Naive thymus-derived CD4-positive, alpha-beta T cell (primary cell): Measurements from ENCODE around the gene TMEM178B. TPM values are rescaled to one million over a fixed set of nuclear protein-coding genes. Genes with fewer than 3 reads are reported as not detected.

Experiments used
- ATAC-seq: fragments of 150-1000 bp; cut with Tn5 transposase; 2 replicates; pipeline ENCODE4 v1.10.0; 2021; ENCODE audit warnings: mild to moderate bottlenecking, moderate library complexity
- CTCF ChIA-PET: fragments of 350-600 bp; sonication (Branson Sonifier 250); formaldehyde crosslinking; loops from one replicate; lab custom pipeline; 2021; ENCODE audit warnings: antibody characterized with exemption; lab: Charles Lee
- POLR2A ChIA-PET: fragments of 350-600 bp; sonication (Branson Sonifier 250); formaldehyde crosslinking; loops from one replicate; lab custom pipeline; 2021; ENCODE audit warnings: antibody characterized with exemption, inconsistent platforms; lab: Charles Lee
- DNase-seq, 9 donors: peaks; one replicate each; pipeline versions ENCODE4 v3.0.0 to v3.0.0-alpha.2; 2020 to 2022; ENCODE audit warnings: mixed read lengths in 1 of 9
- H3K27ac ChIP-seq: one replicate; pipeline ENCODE4 v1.7.0; 2013; ENCODE audit warnings: mild to moderate bottlenecking, low read depth, low read length, moderate library complexity
- H3K27me3 ChIP-seq, 2 donors: one replicate each; pipeline ENCODE4 v1.7.0; 2013; ENCODE audit warnings: low read length in 2 of 2, mild to moderate bottlenecking in 2 of 2, moderate library complexity in 2 of 2; ENCODE audit not compliant: control insufficient read depth in 2 of 2, insufficient read depth in 2 of 2
- H3K36me3 ChIP-seq, 3 experiments: 1 replicate in 2 of 3; 2 replicates in 1 of 3; pipeline ENCODE4 v1.7.0; 2013; ENCODE audit warnings: low read length in 3 of 3, mild to moderate bottlenecking in 3 of 3, moderate library complexity in 1 of 3; ENCODE audit not compliant: insufficient read depth in 3 of 3, control insufficient read depth in 2 of 3
- H3K4me1 ChIP-seq, 2 donors: one replicate each; pipeline ENCODE4 v1.7.0; 2013; ENCODE audit warnings: low read length in 2 of 2, mild to moderate bottlenecking in 2 of 2, moderate library complexity in 1 of 2; ENCODE audit not compliant: control insufficient read depth in 2 of 2, insufficient read depth in 2 of 2
- H3K4me3 ChIP-seq: 2 replicates; pipeline ENCODE4 v1.7.0; 2013; ENCODE audit warnings: mild to moderate bottlenecking, low read length
- H3K9me3 ChIP-seq, 3 experiments: 1 replicate in 2 of 3; 2 replicates in 1 of 3; pipeline ENCODE4 v1.7.0; 2013; ENCODE audit warnings: low read length in 3 of 3; ENCODE audit not compliant: control insufficient read depth in 2 of 3
- H3K27ac Mint-ChIP-seq, 9 donors: one replicate each; pipeline ENCODE4 v1.8.0; 2020 to 2022; ENCODE audit warnings: mixed read lengths in 9 of 9, mild to moderate bottlenecking in 8 of 9, moderate library complexity in 5 of 9, inconsistent platforms in 2 of 9
- H3K27me3 Mint-ChIP-seq, 5 donors: one replicate each; pipeline ENCODE4 v1.8.0; 2021 to 2022; ENCODE audit warnings: mixed read lengths in 5 of 5, mild to moderate bottlenecking in 1 of 5
- H3K36me3 Mint-ChIP-seq, 5 donors: one replicate each; pipeline ENCODE4 v1.8.0; 2020 to 2022; ENCODE audit warnings: mixed read lengths in 5 of 5, mild to moderate bottlenecking in 3 of 5, inconsistent platforms in 1 of 5
- H3K4me1 Mint-ChIP-seq, 7 donors: one replicate each; pipeline ENCODE4 v1.8.0; 2020 to 2022; ENCODE audit warnings: mixed read lengths in 7 of 7, mild to moderate bottlenecking in 3 of 7, inconsistent platforms in 1 of 7
- H3K4me3 Mint-ChIP-seq, 10 donors: one replicate each; pipeline ENCODE4 v1.8.0; 2020 to 2022; ENCODE audit warnings: mild to moderate bottlenecking in 10 of 10, mixed read lengths in 10 of 10, moderate library complexity in 6 of 10, inconsistent platforms in 2 of 10
- H3K9me3 Mint-ChIP-seq, 11 donors: one replicate each; pipeline ENCODE4 v1.8.0; 2020 to 2022; ENCODE audit warnings: mixed read lengths in 11 of 11, mild to moderate bottlenecking in 4 of 11, inconsistent platforms in 1 of 11, moderate library complexity in 1 of 11
- intact Hi-C, 2 donors: fragments of 100-400 bp; cut with micrococcal nuclease; formaldehyde crosslinking; loops; one replicate each; pipeline ENCODE4 v1.15.1; 2023
- polyA plus RNA-seq, 2 donors: library from polyadenylated mRNA; unstranded; fragments of 300-500 nt; fragmentation: Illumina TruSeq; gene quantifications; one replicate each; pipeline ENCODE4 v1.2.3, GENCODE V29; 2021
- total RNA-seq, 6 experiments: library from RNA in 5 of 6; stranded (reverse) in 5 of 6; gene quantifications; 1 replicate in 5 of 6; 2 replicates in 1 of 6; pipeline ENCODE4 v1.2.3 and lab custom pipeline; 2021 to 2026

TMEM178B gene
- total and polyA plus RNA-seq, 7 experiments from 2014 or later: 0.05 to 3.0 (median 0.10) TPM; not detected in 4

DNA sequence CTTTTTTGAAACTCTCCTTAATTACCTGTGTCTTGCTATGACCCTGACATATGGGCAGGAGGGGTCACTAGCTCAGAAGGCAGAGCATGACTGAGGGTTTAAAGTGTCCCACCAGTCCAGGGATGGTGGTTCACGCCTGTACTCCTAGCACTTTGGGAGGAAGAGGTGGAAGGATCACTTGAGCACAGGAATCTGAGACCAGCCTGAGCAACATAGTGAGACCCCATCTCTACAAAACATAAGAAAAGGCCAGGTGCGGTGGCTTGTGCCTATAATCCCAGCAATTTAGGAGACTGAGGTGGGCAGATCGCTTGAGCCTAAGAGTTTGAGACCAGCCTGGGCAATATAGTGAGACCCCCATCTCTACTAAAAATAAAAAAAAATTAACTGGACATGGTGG, 133.8 kb downstream of the TMEM178B start:
- no peak overlapping the region for H3K27ac Mint-ChIP-seq
- no peaks in the 10 kb centered on the region for H3K36me3 Mint-ChIP-seq
- intact Hi-C loops: no loop called here

DNA sequence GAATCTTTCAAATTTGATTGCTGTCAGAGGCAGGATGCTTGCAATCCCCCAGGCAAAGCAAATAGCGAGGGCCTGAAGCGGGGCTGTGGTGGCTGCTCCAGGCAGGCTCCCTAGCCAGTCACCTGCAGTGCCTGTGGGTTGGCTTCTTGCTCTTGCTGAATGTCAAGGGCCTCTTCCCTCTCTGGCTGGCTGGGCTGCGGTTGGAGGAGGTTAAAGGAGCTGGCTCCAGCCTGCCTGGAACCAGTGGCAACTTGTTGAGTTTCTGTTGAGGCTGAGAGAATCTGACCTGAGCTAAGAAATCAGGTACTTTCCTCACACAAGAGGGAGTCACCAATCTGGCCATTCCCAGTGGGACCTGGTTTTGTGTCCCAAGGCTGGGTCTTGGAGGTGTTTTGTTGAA, 134.7 kb downstream of the TMEM178B start:
- Mint-ChIP-seq H3K36me3 (no peaks in the 10 kb centered on the region), H3K27me3 (peaks cover 8 to 34% (median 20%) of the 10 kb centered on the region in 5 donors), H3K4me3 (no peak overlapping the region), H3K9me3 (peaks cover 0 to 1% (median 0%) of the 10 kb centered on the region in 11 donors), H3K27ac (no peak overlapping the region), H3K4me1 (no peaks in the 10 kb centered on the region)
- no peaks in the 10 kb centered on the region for H3K9me3 ChIP-seq
- H3K4me1 ChIP-seq: no peaks in the 10 kb centered on the region
- H3K36me3 ChIP-seq: no peaks in the 10 kb centered on the region
- ChIA-PET CTCF (no interaction called here), POLR2A (no interaction called here)
- intact Hi-C loops: no loop called here
- no peaks in the 10 kb centered on the region for H3K27me3 ChIP-seq
- no peak for ATAC-seq
- no peak for DNase-seq
- no peak overlapping the region for H3K27ac ChIP-seq
- no peak overlapping the region for H3K4me3 ChIP-seq

More for the DNA sequence above, 133.8 kb downstream of the TMEM178B start:
- Mint-ChIP-seq H3K4me3 (no peak overlapping the region), H3K4me1 (no peaks in the 10 kb centered on the region), H3K9me3 (peaks cover 0 to 1% (median 0%) of the 10 kb centered on the region in 11 donors), H3K27me3 (peaks cover 8 to 34% (median 22%) of the 10 kb centered on the region in 5 donors)
- H3K4me3 ChIP-seq: no peak overlapping the region
- H3K27me3 ChIP-seq: no peaks in the 10 kb centered on the region
- H3K9me3 ChIP-seq: no peaks in the 10 kb centered on the region
- H3K27ac ChIP-seq: no peak overlapping the region
- DNase-seq (no peak), ATAC-seq (no peak)
- ChIA-PET POLR2A (no interaction called here), CTCF (no interaction called here)
- no peaks in the 10 kb centered on the region for H3K4me1 ChIP-seq
- H3K36me3 ChIP-seq: no peaks in the 10 kb centered on the region

DNA sequence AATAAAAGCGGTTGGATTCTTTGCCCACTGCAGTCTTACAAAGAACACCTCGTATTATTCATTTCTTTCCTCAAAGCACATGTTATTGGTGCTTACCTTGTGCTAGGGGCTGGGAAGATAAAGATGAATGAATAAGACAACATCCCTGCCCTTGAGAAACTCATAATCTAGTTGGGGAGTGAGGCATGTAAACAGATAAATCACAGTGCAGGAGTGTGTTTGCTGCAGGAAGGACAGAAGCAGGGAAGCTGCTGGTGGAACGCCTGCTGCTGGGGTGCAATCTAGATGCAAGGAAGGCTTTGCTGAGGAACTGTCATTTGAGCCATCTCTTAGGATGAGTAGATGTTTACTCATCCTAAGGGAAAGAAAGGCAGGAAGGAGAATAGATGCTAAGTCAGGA, 135.6 kb downstream of the TMEM178B start:
- H3K27ac Mint-ChIP-seq: no peak overlapping the region
- CTCF ChIA-PET: no interaction called here
- H3K4me1 Mint-ChIP-seq: no peaks in the 10 kb centered on the region

DNA sequence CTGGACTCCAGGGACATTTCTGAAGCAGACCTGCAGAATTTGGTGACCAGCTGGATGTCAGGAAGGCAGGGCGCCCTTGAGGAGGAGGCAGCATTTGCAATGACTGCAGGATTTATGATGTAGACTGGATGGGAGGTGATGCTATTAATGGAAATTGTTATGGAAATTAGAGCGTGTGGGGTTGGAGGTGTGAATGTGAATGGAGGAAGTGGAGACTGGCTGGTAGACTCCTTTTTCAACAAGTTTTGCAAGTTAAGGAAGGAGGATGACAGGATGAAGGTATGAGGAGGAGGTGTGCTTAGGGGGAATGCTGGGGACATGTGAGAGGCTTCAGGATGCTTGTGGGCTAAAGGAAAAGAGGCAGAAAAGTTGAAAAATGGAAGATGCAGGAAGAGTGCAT, 137.0 kb downstream of the TMEM178B start:
- Mint-ChIP-seq H3K9me3 (no peaks in the 10 kb centered on the region), H3K4me3 (no peak overlapping the region), H3K27ac (no peak overlapping the region), H3K4me1 (no peaks in the 10 kb centered on the region), H3K27me3 (peaks cover 10 to 34% (median 20%) of the 10 kb centered on the region in 5 donors), H3K36me3 (no peaks in the 10 kb centered on the region)
- Histone ChIP-seq H3K27me3 (no peaks in the 10 kb centered on the region), H3K36me3 (no peaks in the 10 kb centered on the region), H3K9me3 (no peaks in the 10 kb centered on the region), H3K4me1 (no peaks in the 10 kb centered on the region), H3K4me3 (no peak overlapping the region), H3K27ac (no peak overlapping the region)
- DNase-seq (no peak), ATAC-seq (no peak)
- ChIA-PET POLR2A (no interaction called here), CTCF (no interaction called here)
- intact Hi-C loops: no loop called here

More for the DNA sequence above, 135.6 kb downstream of the TMEM178B start:
- POLR2A ChIA-PET: no interaction called here
- Mint-ChIP-seq H3K4me3 (no peak overlapping the region), H3K27me3 (peaks cover 8 to 34% (median 19%) of the 10 kb centered on the region in 5 donors), H3K36me3 (no peaks in the 10 kb centered on the region), H3K9me3 (no peaks in the 10 kb centered on the region)
- Histone ChIP-seq H3K27ac (no peak overlapping the region), H3K4me3 (no peak overlapping the region), H3K27me3 (no peaks in the 10 kb centered on the region), H3K4me1 (no peaks in the 10 kb centered on the region), H3K9me3 (no peaks in the 10 kb centered on the region), H3K36me3 (no peaks in the 10 kb centered on the region)
- DNase-seq (no peak), ATAC-seq (no peak)
- intact Hi-C loops: no loop called here

DNA sequence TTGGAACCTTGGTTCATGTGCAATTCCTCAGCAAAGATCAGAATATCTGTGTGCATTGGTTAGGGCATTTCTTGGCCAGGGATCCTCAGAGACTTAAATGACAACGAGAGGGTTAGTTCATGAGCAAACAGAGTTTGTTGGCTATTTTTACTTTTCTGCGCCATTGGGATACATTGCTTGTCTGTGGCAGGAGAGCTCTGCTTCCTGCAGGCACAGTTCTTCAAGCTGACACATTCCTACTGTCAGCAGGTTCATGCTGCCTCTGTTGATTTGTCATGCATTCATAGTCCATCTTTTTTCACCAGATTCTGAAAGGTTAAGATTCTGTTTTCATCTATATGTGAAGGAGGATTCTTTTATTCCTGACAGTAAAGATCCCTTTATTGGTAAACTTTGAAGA, 139.4 kb downstream of the TMEM178B start:
- ATAC-seq: no peak
- H3K4me1 Mint-ChIP-seq: no peaks in the 10 kb centered on the region
- H3K9me3 ChIP-seq: no peaks in the 10 kb centered on the region
- no peak for DNase-seq
- no peaks in the 10 kb centered on the region for H3K9me3 Mint-ChIP-seq
- no peaks in the 10 kb centered on the region for H3K4me1 ChIP-seq
- no peaks in the 10 kb centered on the region for H3K36me3 Mint-ChIP-seq
- H3K27ac ChIP-seq: no peak overlapping the region
- H3K4me3 Mint-ChIP-seq: no peak overlapping the region
- ChIA-PET CTCF (no interaction called here), POLR2A (no interaction called here)
- no peak overlapping the region for H3K27ac Mint-ChIP-seq
- H3K27me3 ChIP-seq: no peaks in the 10 kb centered on the region
- no peaks in the 10 kb centered on the region for H3K36me3 ChIP-seq
- intact Hi-C loops: no loop called here
- H3K27me3 Mint-ChIP-seq: peaks cover 10 to 33% (median 22%) of the 10 kb centered on the region in 5 donors
- no peak overlapping the region for H3K4me3 ChIP-seq

DNA sequence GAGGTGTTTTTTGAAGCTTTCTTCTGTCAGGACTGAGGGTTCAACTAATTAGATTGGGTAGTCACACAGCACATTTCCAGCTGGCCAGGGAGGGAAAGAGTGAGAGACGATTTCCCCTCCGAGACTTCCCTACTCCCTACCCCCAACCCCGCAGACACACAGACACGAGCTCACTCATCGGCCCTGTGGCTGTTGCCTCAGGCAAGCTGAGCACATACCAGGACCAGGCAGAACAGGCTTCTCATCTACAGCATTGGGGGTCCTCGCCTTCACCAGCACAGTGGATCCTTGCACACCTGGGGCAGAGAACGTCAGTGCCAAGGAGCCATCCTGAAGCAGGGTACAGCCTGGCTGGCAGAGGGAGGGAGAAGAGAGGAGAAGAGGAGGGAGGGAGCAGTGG, 144.1 kb downstream of the TMEM178B start:
- no peaks in the 10 kb centered on the region for H3K9me3 ChIP-seq
- no peaks in the 10 kb centered on the region for H3K4me1 ChIP-seq
- no peak for ATAC-seq
- CTCF ChIA-PET: no interaction called here
- H3K4me3 Mint-ChIP-seq: no peak overlapping the region
- intact Hi-C loops: no loop called here
- H3K27me3 ChIP-seq: no peaks in the 10 kb centered on the region
- H3K9me3 Mint-ChIP-seq: peaks cover 0 to 5% (median 0%) of the 10 kb centered on the region in 11 donors
- no peaks in the 10 kb centered on the region for H3K36me3 Mint-ChIP-seq
- H3K36me3 ChIP-seq: no peaks in the 10 kb centered on the region
- H3K4me3 ChIP-seq: no peak overlapping the region
- POLR2A ChIA-PET: no interaction called here
- H3K27ac Mint-ChIP-seq: no peak overlapping the region
- peaks cover 7 to 40% (median 28%) of the 10 kb centered on the region in 5 donors for H3K27me3 Mint-ChIP-seq
- no peak overlapping the region for H3K27ac ChIP-seq
- no peak for DNase-seq
- H3K4me1 Mint-ChIP-seq: no peaks in the 10 kb centered on the region

DNA sequence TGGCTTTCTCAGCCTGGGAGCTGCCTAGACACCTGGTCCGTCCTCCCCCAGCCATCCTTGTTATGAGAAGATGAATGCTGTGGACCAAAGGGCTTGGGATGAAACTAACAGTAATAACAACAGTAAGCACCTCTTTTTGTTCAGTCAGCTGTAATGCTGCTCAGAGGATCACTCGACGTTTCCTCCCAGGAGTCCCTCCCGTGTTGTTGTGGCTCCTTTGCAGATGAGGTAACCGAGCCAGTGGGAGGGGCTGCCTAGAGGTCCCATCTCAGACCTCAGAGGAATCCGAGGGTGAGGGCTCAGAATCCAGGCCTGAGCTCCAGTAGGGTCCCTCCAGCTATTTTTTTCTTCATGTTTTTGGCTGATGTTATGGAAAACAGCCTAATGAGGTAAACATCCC, 145.1 kb downstream of the TMEM178B start:
- Histone ChIP-seq H3K36me3 (no peaks in the 10 kb centered on the region), H3K27me3 (no peaks in the 10 kb centered on the region), H3K27ac (no peak overlapping the region), H3K9me3 (no peaks in the 10 kb centered on the region), H3K4me3 (no peak overlapping the region), H3K4me1 (no peaks in the 10 kb centered on the region)
- DNase-seq: no peak
- intact Hi-C loops: no loop called here
- Mint-ChIP-seq H3K27ac (no peak overlapping the region), H3K4me1 (no peaks in the 10 kb centered on the region), H3K36me3 (no peaks in the 10 kb centered on the region), H3K9me3 (peaks cover 0 to 5% (median 0%) of the 10 kb centered on the region in 11 donors), H3K4me3 (no peak overlapping the region), H3K27me3 (peaks cover 2 to 40% (median 29%) of the 10 kb centered on the region in 5 donors)
- no peak for ATAC-seq
- CTCF ChIA-PET: no interaction called here
- POLR2A ChIA-PET: no interaction called here
